ENCODE measurements around the gene CES2.

GRCh38 chr16:66936889-66937554, 1.7 kb downstream of the CES2 start:
- TF ChIP-seq POLR2AphosphoS5 (IDR thresholded peaks at IDR 0.05; ENCODE audit: control insufficient read depth, insufficient read depth, low read depth, low read length): no peak
- no peak for TF ChIP-seq CTCF (IDR thresholded peaks at IDR 0.05 in 2 of 3, conservative IDR thresholded peaks at IDR 0.05 in 1 of 3; ENCODE audit: insufficient read depth in 2 of 3, low read depth in 1 of 3, low read length in 3 of 3)
- TF ChIP-seq POLR2A (conservative IDR thresholded peaks at IDR 0.05): no peak
- no peak for TF ChIP-seq PCBP2 (IDR thresholded peaks at IDR 0.05; ENCODE audit: low read depth, low read length, poor library complexity, severe bottlenecking)
